Inflammatory macrophage treated with lipopolysaccharide for 4 hours (primary cell): Measurements from ENCODE around the gene REC8.

ENCODE experiments used
- DNase-seq: peaks from one replicate; pipeline ENCODE4 v3.0.0-alpha.2; 2020

REC8 gene

DNA sequence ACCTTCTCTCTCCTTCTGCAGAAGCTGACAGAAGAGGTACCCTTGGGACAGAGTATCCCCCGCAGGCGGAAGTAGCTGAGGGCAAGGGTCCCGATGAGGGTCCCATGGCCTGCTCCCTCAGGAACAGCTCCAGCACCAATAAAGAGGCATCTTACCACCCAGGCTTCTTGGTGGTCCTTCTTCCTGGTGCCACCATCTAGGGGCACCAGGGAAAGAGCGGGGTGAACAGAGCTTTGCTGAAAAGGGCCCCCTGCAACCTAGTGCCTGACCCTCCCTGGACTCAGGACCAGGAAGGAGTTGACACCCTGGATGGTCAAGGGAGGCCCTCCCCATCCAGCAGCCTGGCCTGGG lies 11.4 kb upstream of the REC8 start:
- no peak for DNase-seq

DNA sequence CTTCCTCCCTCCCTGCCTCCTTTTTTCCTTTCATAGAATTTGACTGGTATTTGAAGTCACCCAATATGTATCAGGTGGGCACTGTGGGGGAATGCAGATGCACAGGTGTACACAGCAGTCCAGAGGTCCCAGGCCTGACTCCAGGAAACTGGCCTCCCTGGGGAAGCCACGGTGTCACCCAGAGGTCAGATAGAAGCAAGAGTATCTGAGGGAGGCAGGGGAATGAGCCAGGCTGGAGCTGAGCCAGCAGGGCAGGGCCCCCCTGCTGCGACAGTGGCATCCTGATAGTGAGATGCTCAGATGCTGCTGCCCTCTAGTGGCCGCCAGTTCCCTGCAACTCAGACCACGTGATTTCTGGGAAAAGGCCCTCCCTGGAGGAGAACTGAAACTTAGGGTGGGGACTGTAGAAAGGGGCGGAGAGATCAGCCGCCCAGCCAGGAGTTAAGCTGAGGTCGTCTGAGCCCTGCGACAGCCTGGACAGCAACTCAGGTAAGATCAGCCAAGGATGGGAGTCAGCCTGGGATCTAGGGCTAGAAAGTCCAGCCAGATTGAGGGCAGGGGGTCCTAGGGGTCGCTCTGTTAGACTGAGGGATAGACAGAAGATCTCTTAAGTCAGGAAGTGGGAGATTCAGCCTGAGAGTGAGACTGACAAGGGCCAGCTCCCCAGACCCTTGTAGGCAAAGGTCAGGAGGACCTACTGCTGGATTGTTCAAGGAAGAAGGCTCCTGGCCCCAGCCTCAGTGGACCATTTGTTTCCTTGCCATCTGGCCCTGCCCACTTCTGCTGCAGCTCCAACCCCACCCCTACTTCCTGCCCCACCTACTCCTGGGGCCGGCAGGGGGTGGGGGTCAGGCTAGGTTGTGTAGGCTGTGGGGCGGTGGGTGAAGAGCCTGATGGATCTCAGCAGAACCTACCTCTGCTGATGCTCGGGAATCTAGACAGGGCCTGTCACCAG lies 10.8 kb upstream of the REC8 start, which contains the start of gene IRF9:
IRF9 (plus strand) TSS at position 416 of the 955 bp plus-strand sequence. CDS start 880 bp downstream, outside the sequence.
- DNase-seq, result peak; percentile 95

DNA sequence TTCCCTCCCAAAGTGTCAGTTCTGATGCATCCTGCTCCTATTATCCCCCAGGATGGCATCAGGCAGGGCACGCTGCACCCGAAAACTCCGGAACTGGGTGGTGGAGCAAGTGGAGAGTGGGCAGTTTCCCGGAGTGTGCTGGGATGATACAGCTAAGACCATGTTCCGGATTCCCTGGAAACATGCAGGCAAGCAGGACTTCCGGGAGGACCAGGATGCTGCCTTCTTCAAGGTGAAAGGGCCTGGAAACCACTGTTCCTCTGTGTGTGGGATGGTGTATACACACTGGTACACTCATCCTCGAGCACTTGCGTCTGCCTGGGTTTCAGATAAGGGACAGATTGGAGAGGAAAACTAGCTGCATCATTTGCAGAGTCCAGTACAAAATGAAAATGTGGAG lies 9.8 kb upstream of the REC8 start:
- peak; percentile 23 for DNase-seq

DNA sequence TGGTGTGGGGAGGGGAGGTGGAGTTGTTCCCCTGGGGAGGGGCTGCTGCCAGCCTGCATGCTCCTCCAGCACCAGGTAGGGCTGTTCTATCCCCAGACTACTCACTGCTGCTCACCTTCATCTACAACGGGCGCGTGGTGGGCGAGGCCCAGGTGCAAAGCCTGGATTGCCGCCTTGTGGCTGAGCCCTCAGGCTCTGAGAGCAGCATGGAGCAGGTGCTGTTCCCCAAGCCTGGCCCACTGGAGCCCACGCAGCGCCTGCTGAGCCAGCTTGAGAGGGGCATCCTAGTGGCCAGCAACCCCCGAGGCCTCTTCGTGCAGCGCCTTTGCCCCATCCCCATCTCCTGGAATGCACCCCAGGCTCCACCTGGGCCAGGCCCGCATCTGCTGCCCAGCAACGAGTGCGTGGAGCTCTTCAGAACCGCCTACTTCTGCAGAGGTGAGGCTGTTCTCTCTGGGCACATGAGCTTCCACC lies 7.3 kb upstream of the REC8 start:
- DNase-seq, result no peak

DNA sequence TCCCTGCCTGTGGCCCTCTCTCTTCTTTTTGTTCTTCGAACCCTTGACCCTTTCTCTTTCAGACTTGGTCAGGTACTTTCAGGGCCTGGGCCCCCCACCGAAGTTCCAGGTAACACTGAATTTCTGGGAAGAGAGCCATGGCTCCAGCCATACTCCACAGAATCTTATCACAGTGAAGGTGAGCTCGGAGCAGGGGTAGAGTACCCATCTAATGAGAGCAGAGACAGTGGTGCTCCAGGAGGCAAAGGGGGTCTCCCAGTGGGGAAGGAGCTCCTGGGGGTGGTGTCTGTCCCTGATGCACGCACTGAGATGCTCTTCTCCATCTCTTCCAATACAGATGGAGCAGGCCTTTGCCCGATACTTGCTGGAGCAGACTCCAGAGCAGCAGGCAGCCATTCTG lies 6.1 kb upstream of the REC8 start:
- no peak for DNase-seq

DNA sequence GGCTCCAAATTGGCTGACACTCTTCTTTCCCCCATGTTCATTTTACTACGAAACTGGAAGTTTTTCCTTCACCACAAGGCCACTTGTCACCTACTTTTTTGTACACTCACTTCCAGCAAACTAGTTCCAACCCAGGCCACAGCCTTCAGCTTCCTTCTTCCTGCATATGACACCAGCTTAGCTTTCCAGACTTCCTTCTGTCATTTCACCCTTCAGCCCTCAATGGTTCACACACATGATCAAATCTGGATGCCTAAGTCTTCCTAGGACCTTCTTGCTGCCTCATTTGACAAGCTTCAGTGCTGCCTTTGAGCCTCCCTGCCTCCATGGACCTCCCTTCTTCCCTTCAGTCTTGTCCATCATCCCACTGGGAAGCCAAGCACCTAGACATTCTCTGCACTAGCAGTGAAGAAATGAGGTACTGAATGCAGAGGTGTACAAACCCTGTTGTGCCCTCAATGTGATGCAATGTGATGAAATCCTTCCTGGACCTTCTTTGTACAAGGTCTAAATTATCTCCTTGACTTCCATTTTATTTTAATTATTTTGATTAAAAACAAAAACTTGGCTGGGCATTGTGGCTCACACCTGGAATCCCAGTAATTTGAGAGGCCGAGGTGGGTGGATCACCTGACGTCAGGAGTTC lies 4.3 kb upstream of the REC8 start:
- DNase-seq, result peak; percentile 75

DNA sequence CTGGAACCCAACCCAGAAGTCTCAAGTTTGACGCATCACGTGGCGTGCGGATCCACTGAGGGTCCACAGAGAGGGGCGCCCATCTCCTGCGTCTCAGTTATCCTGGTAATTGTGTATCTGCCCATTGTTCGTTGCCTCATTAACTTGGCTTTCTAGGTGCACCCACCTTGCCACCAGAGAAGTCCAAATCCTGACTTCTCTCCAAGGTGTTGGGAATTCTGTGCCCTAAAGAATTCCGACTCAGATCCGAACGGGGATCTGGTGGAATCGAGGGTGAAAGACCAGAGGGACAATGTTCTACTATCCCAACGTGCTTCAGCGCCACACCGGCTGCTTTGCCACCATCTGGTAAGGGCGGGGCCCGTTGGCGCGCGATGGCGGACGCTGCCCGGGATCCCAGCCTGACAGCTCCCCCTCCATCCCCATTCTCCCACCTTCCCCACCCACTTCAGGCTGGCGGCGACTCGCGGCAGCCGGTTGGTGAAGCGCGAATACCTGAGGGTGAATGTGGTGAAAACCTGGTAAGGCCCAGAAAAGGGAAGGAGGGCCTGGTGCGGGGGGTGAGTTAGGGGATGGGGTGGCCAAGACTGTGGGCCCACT lies 481 bp downstream of the REC8 start:
- no peak for DNase-seq

DNA sequence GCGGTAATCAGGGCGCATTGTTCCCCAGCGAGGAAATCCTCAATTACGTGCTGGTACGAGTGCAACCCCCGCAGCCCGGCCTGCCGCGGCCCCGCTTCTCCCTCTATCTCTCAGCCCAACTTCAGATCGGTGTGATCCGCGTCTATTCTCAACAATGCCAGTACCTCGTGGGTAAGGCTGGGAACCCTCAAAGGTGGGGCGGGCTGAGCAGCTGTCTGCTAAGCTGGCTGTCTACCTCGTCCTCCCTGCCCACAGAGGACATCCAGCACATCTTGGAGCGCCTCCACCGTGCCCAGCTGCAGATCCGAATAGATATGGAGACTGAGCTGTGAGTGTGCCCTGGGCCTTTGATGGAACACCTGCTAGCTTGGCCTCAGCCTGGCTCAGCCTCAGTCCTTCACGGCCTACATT lies 996 bp downstream of the REC8 start:
- DNase-seq, result no peak

DNA sequence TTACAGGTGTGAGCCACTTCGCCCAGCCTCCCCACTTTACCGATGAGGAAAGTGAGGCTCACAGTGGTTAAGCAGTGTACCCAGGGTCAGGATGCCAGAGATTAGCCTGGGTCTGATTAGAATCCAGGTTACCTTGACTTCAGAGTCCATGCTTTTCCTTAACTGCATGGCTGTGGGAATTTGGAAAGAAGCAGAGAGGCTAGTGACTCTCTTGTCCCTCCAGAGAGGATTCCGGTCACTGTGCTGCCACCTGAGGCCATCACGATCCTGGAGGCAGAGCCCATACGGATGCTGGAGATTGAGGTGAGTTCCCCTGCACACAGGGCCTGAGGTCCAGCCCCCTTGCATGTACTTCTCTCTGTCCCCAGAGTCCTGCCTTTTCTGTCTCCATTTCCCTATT lies 4.7 kb downstream of the REC8 start:
- DNase-seq, result no peak

DNA sequence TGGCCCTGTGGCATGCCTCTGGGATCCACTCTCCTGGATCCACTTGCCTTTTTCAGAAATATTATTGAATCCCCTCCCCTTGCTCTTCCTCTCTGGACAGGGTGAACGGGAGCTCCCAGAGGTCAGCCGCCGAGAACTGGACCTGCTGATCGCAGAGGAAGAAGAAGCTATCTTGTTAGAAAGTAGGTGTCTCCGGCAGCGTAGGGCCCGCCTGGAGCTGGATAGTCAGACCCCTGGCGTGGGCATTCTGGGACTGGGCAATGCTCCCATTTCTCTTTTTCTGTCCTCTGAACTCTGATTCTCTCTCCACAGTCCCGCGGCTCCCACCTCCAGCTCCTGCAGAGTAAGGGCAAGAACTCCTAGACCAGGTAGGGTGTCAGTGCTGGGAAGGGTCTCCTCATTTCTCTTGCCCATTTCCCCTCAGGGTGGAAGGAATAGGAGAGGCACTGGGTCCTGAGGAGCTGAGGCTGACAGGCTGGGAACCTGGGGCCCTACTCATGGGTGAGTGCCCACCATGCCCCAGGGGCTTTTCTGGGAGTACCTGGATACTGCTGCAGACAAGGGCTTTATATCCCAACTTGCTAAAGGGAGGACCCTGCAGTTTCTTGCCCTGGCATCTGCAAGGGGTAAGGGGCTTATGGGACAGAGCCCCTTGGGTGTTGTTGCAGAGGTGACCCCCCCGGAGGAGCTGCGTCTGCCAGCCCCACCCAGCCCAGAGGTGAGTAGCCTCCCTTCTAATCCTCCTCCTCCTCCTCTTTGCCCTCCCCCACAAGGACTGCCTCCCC lies 5.4 kb downstream of the REC8 start:
- no peak for DNase-seq

DNA sequence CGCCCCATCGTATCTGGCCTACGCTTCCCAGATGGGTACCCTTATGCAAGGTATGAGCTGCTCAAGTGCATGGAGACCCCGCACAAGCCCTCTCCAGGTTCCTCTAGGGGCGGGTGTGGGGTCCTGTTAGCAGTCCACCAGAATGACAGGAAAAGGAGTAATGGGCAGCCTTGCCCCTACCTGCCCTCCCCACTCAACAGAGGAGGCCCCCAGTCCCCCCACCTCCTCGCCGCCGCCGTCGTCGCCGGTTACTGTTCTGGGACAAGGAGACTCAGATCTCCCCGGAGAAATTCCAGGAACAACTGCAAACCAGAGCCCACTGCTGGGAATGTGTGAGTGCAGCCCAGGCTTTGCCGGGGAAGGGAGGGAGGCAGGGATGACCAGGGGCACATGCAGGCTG lies 6.0 kb downstream of the REC8 start:
- DNase-seq, result no peak

DNA sequence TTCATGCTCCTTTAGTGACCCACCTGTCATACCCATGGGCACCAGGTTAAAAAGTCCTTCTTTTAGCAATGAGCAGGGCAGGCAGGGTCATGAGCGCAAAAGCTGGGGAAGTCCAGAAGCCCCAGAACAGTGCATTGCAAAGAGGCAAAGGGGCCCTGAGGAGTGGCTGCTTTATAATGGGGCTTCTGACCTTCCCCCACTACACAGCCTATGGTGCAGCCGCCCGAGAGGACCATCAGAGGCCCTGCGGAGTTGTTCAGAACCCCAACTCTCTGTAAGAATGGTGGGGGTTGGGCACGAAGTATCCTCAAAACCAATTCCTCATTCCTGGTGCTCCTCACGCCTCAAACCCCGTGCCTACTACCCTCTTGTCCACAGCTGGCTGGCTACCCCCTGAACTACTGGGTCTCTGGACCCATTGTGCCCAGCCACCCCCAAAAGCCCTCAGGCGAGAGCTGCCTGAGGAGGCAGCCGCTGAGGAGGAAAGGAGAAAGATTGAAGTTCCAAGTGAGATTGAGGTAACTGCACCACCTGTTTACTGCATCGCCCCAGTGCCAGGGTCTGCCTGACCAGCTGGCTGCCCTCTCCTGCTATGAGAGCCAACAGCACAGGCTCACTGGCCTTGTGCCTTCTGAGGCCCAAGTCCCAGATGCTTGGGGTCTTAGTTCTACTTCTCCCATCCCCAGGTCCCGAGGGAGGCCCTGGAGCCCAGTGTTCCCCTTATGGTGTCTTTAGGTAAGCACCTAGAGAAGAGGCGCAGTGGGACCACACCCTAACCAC lies 6.7 kb downstream of the REC8 start:
- no peak for DNase-seq

DNA sequence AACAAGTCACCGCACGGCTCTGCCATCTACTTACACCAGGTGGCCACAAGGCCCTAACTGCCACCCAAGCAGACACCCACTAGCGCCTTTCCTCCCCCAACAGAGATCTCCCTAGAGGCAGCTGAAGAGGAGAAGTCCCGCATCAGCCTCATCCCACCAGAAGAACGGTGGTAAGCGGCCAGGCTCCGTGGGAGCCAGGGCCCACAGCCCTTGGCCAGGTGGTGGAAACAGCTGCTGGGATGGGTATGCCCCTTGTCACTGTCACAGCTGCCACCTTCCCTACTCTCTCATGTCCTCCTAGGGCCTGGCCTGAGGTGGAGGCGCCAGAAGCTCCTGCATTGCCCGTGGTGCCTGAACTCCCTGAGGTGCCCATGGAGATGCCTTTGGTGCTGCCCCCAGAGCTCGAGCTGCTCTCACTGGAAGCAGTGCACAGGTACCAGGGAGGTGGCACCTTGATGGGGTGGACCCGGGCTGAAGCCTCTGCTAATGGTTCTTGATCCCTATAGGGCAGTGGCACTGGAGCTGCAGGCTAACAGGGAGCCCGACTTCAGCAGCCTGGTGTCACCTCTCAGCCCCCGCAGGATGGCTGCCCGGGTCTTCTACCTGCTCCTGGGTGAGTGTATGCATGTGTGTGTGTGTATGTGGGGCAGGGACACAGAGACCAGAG lies 7.5 kb downstream of the REC8 start:
- DNase-seq, result no peak

DNA sequence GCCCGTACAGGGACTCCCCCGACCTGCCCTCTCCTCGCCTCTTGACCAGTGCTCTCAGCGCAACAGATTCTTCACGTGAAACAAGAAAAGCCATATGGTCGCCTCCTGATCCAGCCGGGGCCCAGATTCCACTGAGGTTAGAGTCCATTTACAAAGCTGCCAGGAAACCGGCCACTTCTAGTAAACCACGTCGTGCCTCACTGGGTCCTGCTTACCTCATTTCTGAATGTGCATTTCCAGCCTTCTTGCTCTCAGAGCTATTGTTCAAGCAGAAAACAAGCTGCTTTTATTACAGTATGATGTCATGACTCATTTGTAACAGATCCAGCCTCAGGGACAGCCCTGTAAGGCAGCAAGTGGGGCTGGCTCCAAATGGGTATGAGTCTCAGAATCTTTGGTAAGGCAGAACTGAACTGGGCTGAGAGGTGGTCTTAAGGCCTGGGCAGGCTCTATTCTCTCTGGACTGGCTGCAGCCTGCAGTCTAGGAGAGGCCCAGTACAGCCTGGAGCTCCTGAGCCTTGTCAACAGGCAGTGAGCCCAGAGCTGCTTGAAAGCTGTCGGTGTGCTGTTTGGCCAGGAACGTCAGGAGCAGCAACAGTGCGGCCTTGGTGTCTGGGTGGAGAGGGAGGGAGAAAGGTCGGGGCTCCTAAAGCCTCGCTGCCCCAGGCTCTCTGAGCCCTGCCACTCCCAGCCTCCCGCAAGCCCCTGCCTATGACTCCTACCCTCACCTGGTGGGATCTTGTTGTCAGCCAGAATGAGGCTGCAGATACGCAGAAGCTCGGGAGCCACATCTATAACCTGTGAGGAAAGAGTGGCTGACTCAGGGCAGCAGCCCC lies 8.3 kb downstream of the REC8 start:
- no peak for DNase-seq

DNA sequence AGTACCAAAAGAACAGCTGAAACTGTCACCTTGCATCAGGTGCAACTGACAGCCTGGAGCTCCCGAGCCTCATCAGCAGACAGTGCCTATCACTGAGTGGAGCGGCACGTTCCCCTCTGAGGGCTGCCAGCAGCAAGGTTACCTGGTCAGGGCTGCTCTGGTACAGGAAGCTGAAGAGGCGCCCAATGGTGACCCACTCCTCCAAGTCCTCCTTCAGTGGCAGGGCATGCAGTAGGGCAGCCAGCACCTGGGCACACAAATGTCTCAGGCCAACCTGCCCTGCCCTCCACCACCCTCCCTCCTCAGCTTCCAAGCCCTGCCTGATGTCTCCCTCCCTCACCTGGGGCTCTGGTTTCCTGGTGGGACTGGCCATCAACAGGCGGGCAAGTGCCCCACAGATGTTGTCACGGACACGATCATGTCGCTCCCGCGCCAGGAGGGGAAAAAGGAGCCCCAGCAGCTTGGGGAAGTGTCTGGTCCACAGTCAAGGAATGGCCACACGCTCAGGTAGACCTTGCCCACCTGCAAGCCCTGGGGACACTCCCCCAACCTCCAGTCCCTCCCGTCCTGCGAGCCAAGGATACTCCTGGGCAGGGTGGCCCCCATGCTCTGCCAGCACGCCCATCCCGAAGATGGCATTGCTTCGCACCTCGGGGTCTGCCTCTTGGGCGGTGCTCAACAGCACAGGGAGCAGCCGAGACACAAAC lies 9.6 kb downstream of the REC8 start:
- no peak for DNase-seq

DNA sequence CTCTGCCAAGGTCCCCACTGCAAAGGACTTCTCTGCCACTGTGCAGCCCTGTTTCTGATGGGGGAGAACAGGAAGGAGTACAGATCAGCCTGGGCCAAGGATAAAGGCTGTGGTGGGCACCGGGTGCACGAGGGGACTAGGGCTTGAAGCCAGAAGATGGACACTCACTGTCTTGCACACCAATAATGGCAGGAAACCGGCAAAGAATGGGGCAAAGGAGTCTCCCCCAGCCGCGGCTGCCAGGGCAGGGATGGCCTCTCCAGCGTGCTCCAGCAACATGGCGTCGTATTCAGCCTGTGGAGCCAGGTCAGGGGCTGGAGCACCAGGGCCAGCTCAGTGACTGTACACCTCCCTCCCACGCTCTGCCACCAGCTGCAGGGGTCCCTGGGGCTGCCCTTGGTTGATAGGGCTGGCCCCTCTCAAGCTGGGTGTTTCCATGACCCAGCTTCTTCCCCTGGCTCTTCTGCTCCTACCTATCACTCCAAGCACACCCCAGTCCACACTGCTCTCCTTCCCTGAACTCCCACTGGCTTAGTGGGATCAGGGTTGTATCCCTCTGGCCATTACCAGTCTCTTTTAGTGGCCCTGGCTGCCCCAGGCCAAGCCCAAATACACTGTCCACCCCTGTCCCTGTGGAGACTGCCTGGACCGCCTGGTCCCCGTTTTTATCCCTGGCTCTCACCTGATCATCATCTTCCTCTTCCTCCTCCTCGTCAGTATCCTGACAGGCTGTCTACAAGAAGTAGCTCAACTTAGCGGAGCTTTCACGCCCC lies 10.4 kb downstream of the REC8 start:
- DNase-seq, result no peak

DNA sequence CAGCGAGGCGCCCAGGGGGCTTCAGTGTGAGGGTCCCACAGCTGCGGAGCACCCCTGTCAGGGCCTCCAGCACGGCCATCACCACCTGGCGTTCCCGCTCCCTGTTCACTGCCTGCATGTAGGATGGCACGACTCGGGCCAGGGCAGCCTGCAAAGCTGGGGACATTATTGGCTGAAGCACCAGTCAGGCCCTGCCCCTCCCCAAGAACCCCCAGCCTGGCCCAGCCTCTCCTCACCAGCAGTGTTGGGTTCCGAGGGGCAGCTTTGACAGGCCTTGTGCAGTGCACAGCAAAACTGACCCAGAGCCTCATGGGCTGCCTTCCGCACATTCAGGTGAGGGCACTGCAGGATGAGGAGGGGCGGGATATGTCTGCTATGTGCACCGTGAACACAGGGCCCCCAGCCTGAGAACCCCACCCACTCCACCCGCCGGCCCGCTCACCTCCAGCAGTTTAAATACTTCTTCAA lies 11.2 kb downstream of the REC8 start:
- DNase-seq, result no peak

DNA sequence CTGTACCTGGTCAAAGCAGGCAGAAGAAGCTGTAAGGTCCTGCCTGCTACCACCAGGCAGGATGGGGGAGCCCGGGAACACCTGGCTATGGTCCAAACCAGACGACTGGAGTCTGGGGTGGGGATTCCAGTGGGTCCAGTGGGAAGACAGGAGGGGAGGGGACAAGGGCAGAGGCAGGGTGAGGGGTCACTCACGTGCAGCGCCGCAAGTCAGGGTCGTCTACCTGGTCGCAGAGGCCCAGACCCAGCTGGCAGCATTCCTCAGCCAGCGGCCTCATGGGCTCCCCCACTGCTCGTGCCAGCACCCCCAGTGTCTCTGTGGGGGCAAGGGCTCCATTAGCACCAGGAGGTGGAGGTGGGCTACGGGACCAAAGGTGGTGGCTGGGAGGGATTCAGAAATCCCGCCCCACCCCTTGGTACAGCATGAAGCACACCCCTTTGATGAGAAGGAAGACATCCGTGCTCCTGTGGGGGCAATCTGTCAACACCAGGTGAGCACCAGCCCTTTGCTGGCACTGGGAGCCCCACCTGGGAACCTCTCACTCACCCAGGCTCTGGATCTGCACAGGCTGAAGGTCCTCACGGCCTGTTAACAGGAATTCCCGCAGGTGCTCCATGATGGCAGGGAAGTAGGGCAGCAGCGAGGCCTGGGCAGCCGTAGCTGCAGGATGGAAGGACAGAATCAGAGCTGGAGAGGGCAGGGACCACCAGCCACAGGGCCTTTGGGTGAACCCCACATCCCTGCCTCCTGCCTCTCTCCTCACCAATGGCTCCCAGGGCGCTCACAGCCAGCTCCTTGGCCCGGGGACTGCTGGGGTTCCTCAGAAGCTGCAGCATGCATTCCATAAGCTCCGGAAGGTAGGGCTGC lies 12.5 kb downstream of the REC8 start:
- DNase-seq, result no peak
